Astrocyte (in vitro differentiated cells and primary cell): ENCODE results near the gene MKS1.

Experiments used
- CTCF ChIP-seq: IDR thresholded peaks from 2 replicates; pipeline ENCODE4 v1.5.1; 2011; ENCODE audit warnings: low read depth, mild to moderate bottlenecking, inconsistent platforms, low read length, moderate library complexity; ENCODE audit not compliant: insufficient read depth
- EZH2 ChIP-seq: IDR thresholded peaks from 2 replicates; pipeline ENCODE4 v1.6.1; 2012; ENCODE audit warnings: mild to moderate bottlenecking, low read length, inconsistent platforms; ENCODE audit not compliant: insufficient read depth

GRCh38 chr17:58176200-58176599, 42.9 kb downstream of the MKS1 start:
- no peak for TF ChIP-seq CTCF
- TF ChIP-seq EZH2 = no peak
